ENCODE results near the gene IFT88. TPM values are rescaled to one million over a fixed set of nuclear protein-coding genes. Genes with fewer than 3 reads are reported as not detected.

IFT88 gene, protein sequence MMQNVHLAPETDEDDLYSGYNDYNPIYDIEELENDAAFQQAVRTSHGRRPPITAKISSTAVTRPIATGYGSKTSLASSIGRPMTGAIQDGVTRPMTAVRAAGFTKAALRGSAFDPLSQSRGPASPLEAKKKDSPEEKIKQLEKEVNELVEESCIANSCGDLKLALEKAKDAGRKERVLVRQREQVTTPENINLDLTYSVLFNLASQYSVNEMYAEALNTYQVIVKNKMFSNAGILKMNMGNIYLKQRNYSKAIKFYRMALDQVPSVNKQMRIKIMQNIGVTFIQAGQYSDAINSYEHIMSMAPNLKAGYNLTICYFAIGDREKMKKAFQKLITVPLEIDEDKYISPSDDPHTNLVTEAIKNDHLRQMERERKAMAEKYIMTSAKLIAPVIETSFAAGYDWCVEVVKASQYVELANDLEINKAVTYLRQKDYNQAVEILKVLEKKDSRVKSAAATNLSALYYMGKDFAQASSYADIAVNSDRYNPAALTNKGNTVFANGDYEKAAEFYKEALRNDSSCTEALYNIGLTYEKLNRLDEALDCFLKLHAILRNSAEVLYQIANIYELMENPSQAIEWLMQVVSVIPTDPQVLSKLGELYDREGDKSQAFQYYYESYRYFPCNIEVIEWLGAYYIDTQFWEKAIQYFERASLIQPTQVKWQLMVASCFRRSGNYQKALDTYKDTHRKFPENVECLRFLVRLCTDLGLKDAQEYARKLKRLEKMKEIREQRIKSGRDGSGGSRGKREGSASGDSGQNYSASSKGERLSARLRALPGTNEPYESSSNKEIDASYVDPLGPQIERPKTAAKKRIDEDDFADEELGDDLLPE
- total RNA-seq = 1 to 10 TPM; 6.6 to 7.7 TPM

DNA sequence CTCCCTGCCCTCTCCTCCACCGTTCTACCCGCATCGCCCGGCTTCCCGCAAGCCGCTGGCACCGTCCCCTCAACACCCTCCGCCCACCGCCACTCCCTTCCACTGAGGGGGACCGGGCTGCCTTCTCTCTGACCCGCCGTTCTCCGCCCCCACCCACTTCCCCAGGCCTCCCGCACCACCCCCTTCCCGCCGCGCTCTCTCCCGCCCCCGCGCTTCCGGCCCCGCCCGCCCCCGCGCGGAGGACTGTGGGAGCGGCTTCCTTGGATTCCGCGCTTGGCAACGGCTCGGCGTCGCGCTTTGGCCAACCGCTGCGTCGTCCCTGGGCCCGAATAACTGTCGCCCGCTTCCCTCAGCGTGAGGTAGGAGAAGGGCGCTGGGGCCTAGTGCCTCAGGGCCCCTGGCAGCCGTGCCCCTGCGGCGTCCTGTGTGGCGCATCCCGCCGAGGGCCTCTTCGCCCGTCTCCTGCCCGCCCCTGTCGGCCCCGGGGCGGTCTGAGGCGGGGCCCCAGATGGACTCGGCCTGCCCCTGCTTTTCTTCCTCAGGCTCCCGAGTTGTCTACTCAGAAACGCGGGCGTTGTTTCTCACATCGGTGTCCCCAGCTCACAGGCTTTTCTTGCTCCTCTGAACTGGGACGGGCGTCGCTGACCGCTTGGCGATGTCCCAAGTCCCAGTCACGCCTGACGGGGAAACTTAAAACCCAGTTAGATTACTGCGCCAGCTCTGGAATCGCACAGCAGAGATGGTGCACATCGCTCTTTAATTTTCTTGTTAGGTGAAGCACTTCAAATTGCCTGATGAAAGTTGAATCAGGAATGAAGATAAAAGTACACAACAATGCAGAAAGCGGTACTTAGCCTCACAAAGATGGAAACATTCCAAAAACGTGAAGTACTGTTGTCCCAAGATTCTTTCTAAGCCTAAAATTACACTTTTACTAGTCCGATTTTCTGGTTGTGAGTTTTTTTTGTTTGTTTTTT is at the start of gene IFT88:
IFT88 (plus strand) TSS at position 260 of the 977 bp plus-strand sequence. CDS start 7,229 bp downstream, outside the sequence.
- H3K27ac Mint-ChIP-seq = peak within 1 kb of the TSS; percentile 90
- H3K9me3 Mint-ChIP-seq = peaks cover 6% of the 10 kb centered on the region
- POLR2A ChIA-PET = interaction anchor here (0.7 to 0.8 kb wide), 4 partner anchors 42 to 651 kb away, joined by 3 to 5 read pairs (median 3); no protein-coding TSS in a partner anchor
- ATAC-seq (ENCODE audit: low read depth) (peak; percentile 88), DNase-seq (peak; percentile 92)
- peaks cover 2% of the 10 kb centered on the region for H3K27me3 Mint-ChIP-seq
- H3K36me3 Mint-ChIP-seq = peaks cover 9% of the 10 kb centered on the region
- peaks cover 15% of the 10 kb centered on the region for H3K4me1 Mint-ChIP-seq
- peak within 1 kb of the TSS; percentile 93 for H3K4me3 Mint-ChIP-seq

DNA sequence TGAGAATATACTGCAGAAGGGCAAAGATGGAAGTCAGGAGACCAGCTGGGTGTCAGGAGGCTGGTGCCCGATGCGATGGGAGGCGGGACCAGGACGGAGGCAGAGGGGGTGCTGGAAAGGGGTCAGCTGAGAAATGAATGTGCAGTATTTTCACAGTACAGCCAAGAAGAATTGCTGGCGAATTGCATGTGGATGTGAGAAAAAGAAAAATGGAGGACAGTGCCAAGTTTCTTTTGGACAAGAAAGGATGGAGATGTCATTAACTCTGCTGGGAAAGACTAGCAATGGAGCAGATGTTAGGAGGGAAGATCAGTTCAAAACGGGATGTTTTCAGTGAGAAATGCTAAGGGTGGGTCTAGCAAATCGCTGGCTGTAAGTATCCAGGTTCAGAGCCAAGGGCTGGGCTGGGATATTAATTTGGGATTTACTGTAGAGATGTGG is 48.3 kb upstream of the IFT88 start:
- Mint-ChIP-seq H3K4me3 (no peak overlapping the region), H3K27ac (no peak overlapping the region), H3K36me3 (peaks cover 4% of the 10 kb centered on the region), H3K4me1 (peaks cover 4% of the 10 kb centered on the region), H3K27me3 (no peaks in the 10 kb centered on the region), H3K9me3 (no peaks in the 10 kb centered on the region)
- POLR2A ChIA-PET = no interaction called here
- ATAC-seq (ENCODE audit: low read depth) = no peak
- no peak for DNase-seq

DNA sequence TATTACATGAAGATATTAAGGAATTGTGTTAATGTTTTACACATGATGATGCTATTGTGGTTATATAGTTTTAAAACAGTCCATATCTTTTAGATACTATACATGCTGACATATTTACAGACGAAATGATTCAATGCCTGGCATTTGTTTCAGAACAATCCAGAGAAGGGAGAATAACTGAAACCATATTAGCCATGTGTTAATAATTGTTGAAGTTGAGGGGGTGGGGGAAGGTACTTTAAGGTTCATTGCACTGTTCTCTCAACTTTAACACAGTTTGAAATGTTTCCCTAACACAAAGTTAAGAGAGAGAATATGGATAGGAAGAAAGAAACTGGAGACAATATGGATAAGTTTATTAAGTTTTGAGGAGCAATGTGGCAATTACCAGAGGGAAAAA is 47.1 kb upstream of the IFT88 start:
- ATAC-seq (ENCODE audit: low read depth) (no peak), DNase-seq (no peak)
- Mint-ChIP-seq H3K27me3 (no peaks in the 10 kb centered on the region), H3K27ac (no peak overlapping the region), H3K4me1 (peaks cover 8% of the 10 kb centered on the region), H3K4me3 (no peak overlapping the region), H3K9me3 (no peaks in the 10 kb centered on the region), H3K36me3 (peaks cover 4% of the 10 kb centered on the region)
- POLR2A ChIA-PET = no interaction called here

DNA sequence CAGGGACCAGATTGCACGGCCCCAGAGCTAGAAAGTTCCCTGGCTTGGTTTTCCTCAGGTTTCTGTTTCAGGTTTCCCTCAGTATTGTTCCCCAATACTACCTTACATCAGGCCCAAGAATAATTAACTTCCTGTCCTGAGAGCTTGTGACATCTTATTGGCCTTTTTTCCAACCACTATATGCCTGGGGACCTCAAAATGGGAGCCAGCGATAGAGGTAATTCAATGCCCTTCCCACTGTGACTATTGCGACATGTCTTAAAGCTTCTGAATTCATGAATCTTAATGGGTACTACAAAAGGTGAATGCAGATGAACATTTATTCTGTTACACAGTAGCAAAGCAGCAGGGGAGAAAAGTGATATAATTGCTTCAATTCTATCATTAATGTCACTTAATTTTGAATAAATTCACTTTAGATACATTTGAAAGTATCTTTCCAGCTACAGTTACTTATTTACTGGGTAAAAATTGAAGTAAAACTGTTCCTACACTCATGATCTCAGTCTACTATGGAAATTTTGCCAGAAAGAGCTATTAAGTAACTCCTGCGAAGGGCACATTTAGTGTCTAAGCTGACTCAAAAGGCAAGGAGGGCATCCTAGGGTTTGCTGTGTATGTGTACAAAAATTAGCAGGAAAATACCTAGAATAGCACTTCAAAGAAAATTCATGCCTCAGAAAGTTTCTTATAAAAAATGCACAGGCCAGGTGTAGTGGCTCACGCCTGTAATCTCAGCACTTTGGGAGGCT is 45.4 kb upstream of the IFT88 start:
- H3K9me3 Mint-ChIP-seq = no peaks in the 10 kb centered on the region
- H3K27me3 Mint-ChIP-seq = no peaks in the 10 kb centered on the region
- H3K4me3 Mint-ChIP-seq = no peak overlapping the region
- H3K4me1 Mint-ChIP-seq = peaks cover 15% of the 10 kb centered on the region
- peaks cover 2% of the 10 kb centered on the region for H3K36me3 Mint-ChIP-seq
- no peak overlapping the region for H3K27ac Mint-ChIP-seq
- POLR2A ChIA-PET = interaction anchor here (0.6 kb wide), 1 partner anchor 46 kb away, joined by 3 read pairs; no protein-coding TSS in a partner anchor
- DNase-seq (no peak), ATAC-seq (ENCODE audit: low read depth) (no peak)

DNA sequence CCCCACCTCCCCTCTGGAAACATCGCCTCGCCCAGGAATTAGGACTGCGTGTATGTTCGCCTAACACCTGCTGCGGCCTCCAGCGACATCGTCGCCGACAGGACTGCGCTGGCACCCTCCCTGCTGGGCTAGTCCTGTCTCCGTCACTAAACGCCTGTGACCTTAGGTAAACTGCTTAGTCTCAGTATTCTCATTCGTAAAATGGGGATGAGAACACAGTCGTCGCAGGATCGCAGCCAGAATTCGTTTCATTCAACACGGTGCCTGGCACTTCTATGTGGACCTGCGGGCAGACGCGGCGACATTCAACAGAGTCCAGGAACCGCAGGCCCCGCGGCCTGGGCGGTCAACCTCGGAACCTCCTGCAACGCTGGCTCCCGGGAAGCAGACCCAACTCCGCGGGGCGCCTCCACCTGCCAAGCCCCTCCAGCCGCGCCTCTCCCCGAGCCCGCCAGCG is 41.8 kb upstream of the IFT88 start:
- POLR2A ChIA-PET = interaction anchor here (0.6 to 1.5 kb wide), 4 partner anchors 14 to 49 kb away, joined by 3 to 4 read pairs (median 3); no protein-coding TSS in a partner anchor
- no peak for DNase-seq
- Mint-ChIP-seq H3K4me1 (peaks cover 16% of the 10 kb centered on the region), H3K4me3 (peak overlapping the region; percentile 87), H3K27ac (peak overlapping the region; percentile 75), H3K27me3 (peaks cover 2% of the 10 kb centered on the region), H3K9me3 (no peaks in the 10 kb centered on the region), H3K36me3 (no peaks in the 10 kb centered on the region)
- peak; percentile 16 for ATAC-seq (ENCODE audit: low read depth)

DNA sequence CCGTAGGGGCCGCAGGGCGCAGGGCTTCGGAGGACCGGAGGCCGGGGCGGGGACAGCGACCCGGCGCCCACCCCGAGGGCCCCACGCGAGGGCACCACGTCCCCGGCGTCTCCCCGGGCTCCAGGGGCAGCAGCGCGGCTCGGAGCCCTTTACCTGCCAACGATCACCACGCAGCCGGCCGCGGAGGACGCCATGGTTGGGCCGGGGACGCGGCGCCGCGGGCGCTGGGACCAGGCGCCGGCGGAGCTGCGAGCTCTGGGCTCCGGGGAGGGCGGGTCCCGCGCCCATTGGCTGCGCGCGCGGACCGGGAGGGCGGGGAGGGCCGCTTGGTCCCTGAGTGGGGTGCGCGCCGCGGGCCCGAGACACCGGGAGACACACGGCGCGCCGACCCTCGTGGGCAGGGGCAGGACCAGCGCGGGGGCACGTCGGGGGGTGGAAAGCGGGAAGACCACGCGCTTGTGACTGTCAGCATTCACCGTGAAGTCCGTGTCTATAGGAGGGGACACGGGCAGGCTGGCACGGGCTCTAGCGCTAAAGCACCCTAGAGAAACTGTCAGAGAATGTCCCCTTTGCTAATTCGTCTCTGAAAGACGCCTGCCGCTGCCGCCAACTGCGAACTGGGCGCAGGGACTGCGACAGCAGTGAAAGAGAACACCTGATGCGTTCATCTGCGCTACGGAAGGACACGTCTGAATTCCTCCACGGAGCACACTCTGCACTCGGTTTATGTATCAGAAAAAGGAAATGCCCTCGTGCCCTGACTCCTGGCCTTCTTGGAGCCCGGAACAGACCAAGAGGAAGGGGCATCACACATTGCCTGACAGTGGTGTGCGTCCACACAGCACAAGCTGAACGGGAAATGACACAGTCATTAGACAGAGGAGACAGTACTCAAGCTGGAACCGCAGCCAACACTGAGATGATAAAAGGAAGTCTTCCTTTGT is 41.1 kb upstream of the IFT88 start, which contains the start of gene CRYL1:
CRYL1 (minus strand) TSS at position 257 of the 944 bp plus-strand sequence; CDS start at position 194, 63 bp downstream.
- Mint-ChIP-seq H3K36me3 (peaks cover 2% of the 10 kb centered on the region), H3K4me3 (peak within 1 kb of the TSS; percentile 87), H3K4me1 (peaks cover 16% of the 10 kb centered on the region), H3K9me3 (peaks cover 4% of the 10 kb centered on the region), H3K27ac (peak within 1 kb of the TSS; percentile 86), H3K27me3 (peaks cover 2% of the 10 kb centered on the region)
- POLR2A ChIA-PET = interaction anchor here (1.3 to 1.5 kb wide), 2 partner anchors 40 to 50 kb away, joined by 3 to 4 read pairs; no protein-coding TSS in a partner anchor
- peak; percentile 90 for ATAC-seq (ENCODE audit: low read depth)
- DNase-seq = peak; percentile 83

DNA sequence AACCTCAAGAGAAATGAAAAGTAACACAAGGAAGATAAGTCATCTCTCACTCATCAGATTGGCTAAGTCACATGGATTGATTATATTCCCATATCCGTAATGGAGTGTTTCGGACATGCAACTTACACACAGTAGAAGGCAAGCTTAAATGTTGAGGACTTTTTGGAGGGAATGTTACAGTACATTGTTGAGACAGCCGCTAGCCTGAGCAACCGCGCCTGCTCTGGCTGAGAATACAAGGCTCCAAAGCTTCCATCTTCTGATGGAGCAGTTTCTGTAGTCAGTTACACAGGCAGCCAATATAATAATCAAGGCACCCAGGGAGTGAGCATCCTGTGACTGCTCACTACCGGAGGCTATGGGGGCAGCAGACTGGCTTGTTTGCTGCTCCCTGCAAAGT is 40.3 kb upstream of the IFT88 start:
- ATAC-seq (ENCODE audit: low read depth) = no peak
- peak overlapping the region; percentile 83 for H3K4me3 Mint-ChIP-seq
- DNase-seq = no peak
- POLR2A ChIA-PET = interaction anchor here (0.7 to 1.5 kb wide), 2 partner anchors 39 to 71 kb away, joined by 3 read pairs; no protein-coding TSS in a partner anchor
- H3K36me3 Mint-ChIP-seq = peaks cover 2% of the 10 kb centered on the region
- peaks cover 2% of the 10 kb centered on the region for H3K27me3 Mint-ChIP-seq
- H3K9me3 Mint-ChIP-seq = peaks cover 6% of the 10 kb centered on the region
- H3K27ac Mint-ChIP-seq = peak overlapping the region; percentile 86
- peaks cover 16% of the 10 kb centered on the region for H3K4me1 Mint-ChIP-seq

DNA sequence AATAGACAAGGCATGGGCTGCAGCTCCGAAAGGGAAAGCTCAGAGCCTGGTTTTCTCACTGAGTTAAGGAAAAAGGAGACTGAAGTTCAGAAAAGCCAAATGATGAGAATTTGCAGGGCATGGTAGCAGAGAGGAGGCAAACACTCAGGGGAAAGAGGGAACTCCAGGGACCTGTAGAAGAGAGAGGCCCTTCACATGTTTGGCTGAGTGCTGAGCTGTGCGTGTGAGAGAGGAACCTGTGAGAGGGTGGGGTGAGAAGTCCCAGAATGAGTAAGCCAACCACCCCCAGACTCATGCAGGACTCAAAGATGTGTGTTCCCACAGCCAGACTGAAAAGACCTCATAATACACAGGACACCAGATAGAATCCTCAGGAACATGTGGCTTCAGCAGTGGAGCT is 38.5 kb upstream of the IFT88 start:
- H3K27ac Mint-ChIP-seq = no peak overlapping the region
- peaks cover 13% of the 10 kb centered on the region for H3K4me1 Mint-ChIP-seq
- H3K4me3 Mint-ChIP-seq = no peak overlapping the region
- H3K9me3 Mint-ChIP-seq = peaks cover 7% of the 10 kb centered on the region
- H3K27me3 Mint-ChIP-seq = peaks cover 2% of the 10 kb centered on the region
- no peak for DNase-seq
- POLR2A ChIA-PET = no interaction called here
- ATAC-seq (ENCODE audit: low read depth) = no peak
- peaks cover 2% of the 10 kb centered on the region for H3K36me3 Mint-ChIP-seq

DNA sequence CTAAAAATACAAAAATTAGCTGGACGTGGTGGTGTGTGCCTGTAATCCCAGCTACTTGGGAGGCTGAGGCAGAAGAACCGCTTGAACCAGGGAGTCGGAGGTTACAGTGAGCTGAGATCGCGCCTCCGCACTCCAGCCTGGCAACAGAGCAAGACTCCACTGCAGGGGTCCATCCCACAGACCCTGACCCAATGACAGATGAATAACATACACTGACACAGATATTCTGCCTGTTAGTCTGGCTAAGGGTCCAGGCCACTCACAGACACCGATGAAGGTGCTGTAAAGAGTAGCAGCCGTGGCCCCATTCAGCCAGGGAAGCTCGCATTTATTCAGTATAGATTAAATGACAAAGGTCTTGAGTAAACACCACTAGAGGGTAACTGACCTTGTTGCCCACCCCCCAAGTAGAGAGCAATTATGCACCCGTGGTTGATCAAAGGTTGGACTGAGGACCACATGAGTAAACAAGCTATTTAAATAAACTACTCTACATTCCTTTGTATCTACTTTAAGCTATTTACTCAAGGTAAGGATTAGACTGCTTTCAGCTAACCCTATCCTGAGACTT is 32.8 kb upstream of the IFT88 start:
- ATAC-seq (ENCODE audit: low read depth) = no peak
- H3K4me1 Mint-ChIP-seq = no peaks in the 10 kb centered on the region
- H3K27ac Mint-ChIP-seq = no peak overlapping the region
- peaks cover 11% of the 10 kb centered on the region for H3K9me3 Mint-ChIP-seq
- no peak for DNase-seq
- H3K27me3 Mint-ChIP-seq = peaks cover 4% of the 10 kb centered on the region
- peaks cover 3% of the 10 kb centered on the region for H3K36me3 Mint-ChIP-seq
- no peak overlapping the region for H3K4me3 Mint-ChIP-seq
- POLR2A ChIA-PET = no interaction called here

DNA sequence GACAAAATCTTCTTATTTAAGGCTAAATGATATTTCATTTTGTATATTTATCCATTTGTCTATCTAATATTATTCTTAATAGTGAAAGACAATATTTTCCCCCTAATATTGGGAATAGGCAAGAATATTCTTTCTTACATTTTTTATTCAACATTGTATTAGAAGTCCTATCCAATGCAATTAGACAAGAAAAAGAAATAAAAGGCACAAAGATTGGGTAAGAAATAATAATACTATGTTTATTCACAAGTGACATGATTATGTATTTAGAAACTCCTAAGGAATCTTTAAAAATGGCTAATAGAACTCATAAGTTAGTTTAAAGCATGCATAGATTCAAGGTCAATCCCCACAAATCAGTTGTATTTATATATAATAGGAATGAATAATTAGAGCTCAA is 30.0 kb upstream of the IFT88 start:
- H3K27ac Mint-ChIP-seq = no peak overlapping the region
- POLR2A ChIA-PET = interaction anchor here (0.5 kb wide), 1 partner anchor 173 kb away, joined by 5 read pairs; no protein-coding TSS in a partner anchor
- peaks cover 2% of the 10 kb centered on the region for H3K36me3 Mint-ChIP-seq
- H3K4me1 Mint-ChIP-seq = no peaks in the 10 kb centered on the region
- no peak for DNase-seq
- H3K4me3 Mint-ChIP-seq = no peak overlapping the region
- peaks cover 5% of the 10 kb centered on the region for H3K9me3 Mint-ChIP-seq
- H3K27me3 Mint-ChIP-seq = peaks cover 2% of the 10 kb centered on the region
- ATAC-seq (ENCODE audit: low read depth) = no peak

All from activated naive CD8-positive, alpha-beta T cell treated with anti-CD3 and anti-CD28 coated beads, Interleukin-2, amount 10 ng/mL, durations not matched to agents 7 days and 5 days (primary cell).